NCI-H226 (cell line): ENCODE results near the gene SEC22C.

Experiments
- DNase-seq: peaks from one replicate; pipeline ENCODE4 v3.0.0-alpha.2; 2015

The SEC22C gene

GRCh38 chr3:42533161-42533897 is 48.4 kb downstream of the SEC22C start:
- DNase-seq = no peak

GRCh38 chr3:42532229-42532628 is 49.5 kb downstream of the SEC22C start:
- no peak for DNase-seq

GRCh38 chr3:42531470-42531869 is 50.3 kb downstream of the SEC22C start:
- DNase-seq = no peak

- DNase-seq = no peak
Observed at GRCh38 chr3:42530073-42530472, 51.7 kb downstream of the SEC22C start.

- DNase-seq = no peak
Observed at GRCh38 chr3:42529468-42529867, 52.3 kb downstream of the SEC22C start.

GRCh38 chr3:42527368-42527917 is 54.3 kb downstream of the SEC22C start:
- DNase-seq = no peak

GRCh38 chr3:42526616-42527367 is 55.0 kb downstream of the SEC22C start:
- DNase-seq = no peak

- DNase-seq = no peak
Observed at GRCh38 chr3:42525736-42526345, 55.9 kb downstream of the SEC22C start.

- DNase-seq = no peak
Observed at GRCh38 chr3:42525212-42525611, 56.6 kb downstream of the SEC22C start.

- DNase-seq = no peak
Observed at GRCh38 chr3:42524751-42525150, 57.0 kb downstream of the SEC22C start.

- DNase-seq = no peak
Observed at GRCh38 chr3:42520906-42521305, 60.9 kb downstream of the SEC22C start.

- DNase-seq = no peak
Observed at GRCh38 chr3:42520336-42520735, 61.4 kb downstream of the SEC22C start.

GRCh38 chr3:42519568-42519962 is 62.2 kb downstream of the SEC22C start:
- DNase-seq = no peak

- no peak for DNase-seq
Observed at GRCh38 chr3:42518800-42519567, 62.8 kb downstream of the SEC22C start.

- DNase-seq = no peak
Observed at GRCh38 chr3:42517117-42517516, 64.7 kb downstream of the SEC22C start.

- no peak for DNase-seq
Observed at GRCh38 chr3:42516443-42516842, 65.3 kb downstream of the SEC22C start.

GRCh38 chr3:42515976-42516375 is 65.8 kb downstream of the SEC22C start:
- no peak for DNase-seq

- DNase-seq = no peak
Observed at GRCh38 chr3:42515391-42515916, 66.3 kb downstream of the SEC22C start.

- DNase-seq = no peak
Observed at GRCh38 chr3:42514876-42515275, 66.9 kb downstream of the SEC22C start.

- no peak for DNase-seq
Observed at GRCh38 chr3:42513521-42513920, 68.2 kb downstream of the SEC22C start.

- no peak for DNase-seq
Observed at GRCh38 chr3:42513121-42513520, 68.6 kb downstream of the SEC22C start.

- DNase-seq = no peak
Observed at GRCh38 chr3:42511736-42512135, 70.0 kb downstream of the SEC22C start.

GRCh38 chr3:42511201-42511600 is 70.6 kb downstream of the SEC22C start:
- no peak for DNase-seq
